Measurements from ENCODE around the gene AHCY.
"Not testable (repeated sequence)": the region's sequence is repeated elsewhere in the genome, so short reads cannot be mapped to it uniquely, and the experiment has no call there.

Gene AHCY

GRCh38 chr20:34302723-34303533, at the start of gene AHCY:
TSS of gene AHCY (minus strand) at chr20:34303355. CDS start at chr20:34303270, 85 bp downstream.
- peak; percentile 89 for DNase-seq

- DNase-seq: no peak
Observed at GRCh38 chr20:34350095-34350494, 46.9 kb upstream of the AHCY start.

GRCh38 chr20:34347571-34347970, 44.4 kb upstream of the AHCY start:
- no peak for DNase-seq

GRCh38 chr20:34346533-34346865, 43.3 kb upstream of the AHCY start:
- not testable (repeated sequence) for DNase-seq

- not testable (repeated sequence) for DNase-seq
Observed at GRCh38 chr20:34345839-34346532, 42.8 kb upstream of the AHCY start.

GRCh38 chr20:34345402-34345736, 42.2 kb upstream of the AHCY start:
- DNase-seq: no peak

- no peak for DNase-seq
Observed at GRCh38 chr20:34344238-34344637, 41.1 kb upstream of the AHCY start.

- DNase-seq: no peak
Observed at GRCh38 chr20:34343458-34344211, 40.5 kb upstream of the AHCY start.

GRCh38 chr20:34341199-34341598, 38.0 kb upstream of the AHCY start:
- DNase-seq: not testable (repeated sequence)

GRCh38 chr20:34340726-34341125, 37.6 kb upstream of the AHCY start:
- not testable (repeated sequence) for DNase-seq

- DNase-seq: no peak
Observed at GRCh38 chr20:34337982-34338726, 35.0 kb upstream of the AHCY start.

GRCh38 chr20:34337544-34337943, 34.4 kb upstream of the AHCY start:
- DNase-seq: no peak

- DNase-seq: no peak
Observed at GRCh38 chr20:34334654-34335407, 31.7 kb upstream of the AHCY start.

GRCh38 chr20:34333786-34334185, 30.6 kb upstream of the AHCY start:
- no peak for DNase-seq

GRCh38 chr20:34332262-34332920, 29.2 kb upstream of the AHCY start:
- DNase-seq: no peak

- no peak for DNase-seq
Observed at GRCh38 chr20:34331838-34332237, 28.7 kb upstream of the AHCY start.

- DNase-seq: not testable (repeated sequence)
Observed at GRCh38 chr20:34330861-34331544, 27.8 kb upstream of the AHCY start.

GRCh38 chr20:34328928-34329677, 25.9 kb upstream of the AHCY start:
- no peak for DNase-seq

GRCh38 chr20:34328207-34328606, 25.1 kb upstream of the AHCY start:
- not testable (repeated sequence) for DNase-seq

- DNase-seq: no peak
Observed at GRCh38 chr20:34324541-34324940, 21.4 kb upstream of the AHCY start.

Data from CD4-positive, alpha-beta T cell treated with Interleukin-4 for 4 hours (primary cell).